GM12878 (cell line): Measurements from ENCODE around the gene DRD2. TPM values are rescaled to one million over a fixed set of nuclear protein-coding genes. Genes with fewer than 3 reads are reported as not detected.

Experiments used
- ATAC-seq: fragments of 200-7000 bp; cut with Tn5 transposase; 3 replicates; pipeline ENCODE4 v1.9.1; 2020; ENCODE audit warnings: mild to moderate bottlenecking, moderate library complexity
- BruUV-seq: library from RNA; stranded (reverse); fragments of 400-500 nt; replicated peaks from 2 replicates; lab custom pipeline; 2021; lab: Mats Ljungman, UMichigan
- CTCF ChIA-PET: fragments of 300-600 bp; sonication (Branson Sonifier 250); formaldehyde crosslinking; extraction: SDS; loops from one replicate; lab custom pipeline; 2021; ENCODE audit warnings: inconsistent platforms; lab: Yijun Ruan, JAX
- POLR2A ChIA-PET: fragments of 350-600 bp; formaldehyde crosslinking; extraction: SDS; loops from one replicate; lab custom pipeline; 2021; ENCODE audit warnings: inconsistent platforms; lab: Charles Lee
- RAD21 ChIA-PET: fragments of 300-600 bp; sonication (Branson Sonifier 250); formaldehyde crosslinking; loops from one replicate; lab custom pipeline; 2023; ENCODE audit warnings: antibody characterized with exemption; ENCODE audit not compliant: unreplicated experiment; lab: Charles Lee
- SMC1A ChIA-PET: fragments of 300-600 bp; sonication (Branson Sonifier 250); formaldehyde crosslinking; loops from one replicate; lab custom pipeline; 2023; ENCODE audit not compliant: unreplicated experiment, uncharacterized antibody; lab: Charles Lee
- DNase-seq: peaks from one replicate; pipeline ENCODE4 v3.0.0-alpha.2; 2011; ENCODE audit warnings: low read depth, low spot score
- FAIRE-seq: peaks from 3 replicates; lab custom pipeline; 2011; peaks lifted over from hg19 to GRCh38; lab: Jason Lieb, UNC
- H2AFZ ChIP-seq: 2 replicates; pipeline ENCODE4 v1.6.0; 2011; ENCODE audit warnings: low read depth, low read length, control low read depth; ENCODE audit not compliant: control insufficient read depth
- H3K27ac ChIP-seq: 2 replicates; pipeline ENCODE4 v1.5.1; 2011; ENCODE audit warnings: control low read depth; ENCODE audit not compliant: control insufficient read depth, insufficient read depth
- H3K27me3 ChIP-seq, 2 experiments: replicated peaks in 1 of 2; 2 replicates each; pipeline versions ENCODE4 v1.6.0 to v1.6.1; 2011; ENCODE audit warnings: low read length in 1 of 2; ENCODE audit not compliant: control insufficient read depth in 2 of 2, insufficient read depth in 2 of 2
- H3K36me3 ChIP-seq, 2 experiments: 2 replicates each; pipeline ENCODE4 v1.5.1; 2011; ENCODE audit warnings: low read length in 1 of 2; ENCODE audit not compliant: control insufficient read depth in 2 of 2, insufficient read depth in 2 of 2
- H3K4me1 ChIP-seq: 2 replicates; pipeline ENCODE4 v1.6.1; 2011; ENCODE audit warnings: mild to moderate bottlenecking, low read length, moderate library complexity, mixed read lengths; ENCODE audit not compliant: control insufficient read depth, insufficient read depth
- H3K4me2 ChIP-seq: 2 replicates; pipeline ENCODE4 v1.6.0; 2011; ENCODE audit warnings: control low read depth; ENCODE audit not compliant: control insufficient read depth, insufficient read depth
- H3K4me3 ChIP-seq: fragments of 200-600 bp; sonication (generic); 2 replicates; pipeline ENCODE4 v1.5.1; 2016
- H3K79me2 ChIP-seq: 2 replicates; pipeline ENCODE4 v1.6.0; 2011; ENCODE audit warnings: low read length; ENCODE audit not compliant: control insufficient read depth, insufficient read depth
- H3K9ac ChIP-seq: 2 replicates; pipeline ENCODE4 v1.8.0; 2011; ENCODE audit warnings: low read length, control low read depth, mixed read lengths; ENCODE audit not compliant: control insufficient read depth, insufficient read depth
- H3K9me3 ChIP-seq: replicated peaks from 3 replicates; pipeline ENCODE4 v1.5.1; 2011; ENCODE audit warnings: mild to moderate bottlenecking, low read length; ENCODE audit not compliant: control insufficient read depth, insufficient read depth
- H4K20me1 ChIP-seq: 2 replicates; pipeline ENCODE4 v1.6.0; 2011; ENCODE audit not compliant: control insufficient read depth, insufficient read depth
- ATF7 ChIP-seq: fragments of 450-650 bp; IDR thresholded peaks from 2 replicates; pipeline ENCODE4 v1.6.1; 2016; ENCODE audit warnings: low read depth, mild to moderate bottlenecking
- BHLHE40 ChIP-seq, 2 experiments: fragments of 450-650 bp in 1 of 2; IDR thresholded peaks; 2 replicates each; pipeline ENCODE4 v1.6.1; 2011 to 2017; ENCODE audit warnings: low read depth in 2 of 2, borderline replicate concordance in 1 of 2, improper control_type of control experiment in 1 of 2, low read length in 1 of 2, mild to moderate bottlenecking in 1 of 2
- DPF2 ChIP-seq: fragments of 450-650 bp; IDR thresholded peaks from 2 replicates; pipeline ENCODE4 v1.6.1; 2017; ENCODE audit warnings: mild to moderate bottlenecking
- ELK1 ChIP-seq: IDR thresholded peaks from 2 replicates; pipeline ENCODE4 v1.6.1; 2012; ENCODE audit warnings: low read depth, low read length, improper control_type of control experiment
- ETV6 ChIP-seq, 2 experiments: fragments of 450-650 bp in 1 of 2; IDR thresholded peaks in 1 of 2; conservative IDR thresholded peaks in 1 of 2; 2 replicates each; pipeline ENCODE4 v1.6.1; 2014; ENCODE audit warnings: antibody characterized with exemption in 1 of 2, borderline replicate concordance in 1 of 2, low read depth in 1 of 2, mild to moderate bottlenecking in 1 of 2, moderate library complexity in 1 of 2
- HCFC1 ChIP-seq: fragments of 150-350 bp; IDR thresholded peaks from 2 replicates; pipeline ENCODE4 v1.6.1; 2014; ENCODE audit warnings: low read length
- HDAC2 ChIP-seq: fragments of 200-600 bp; sonication (generic); IDR thresholded peaks from 2 replicates; pipeline ENCODE4 v1.6.1; 2017
- IKZF2 ChIP-seq, 2 experiments: fragments of 450-650 bp; IDR thresholded peaks; 2 replicates each; pipeline ENCODE4 v1.6.1; 2017; ENCODE audit warnings: mild to moderate bottlenecking in 2 of 2, moderate library complexity in 2 of 2
- MXI1 ChIP-seq: fragments of 150-350 bp; IDR thresholded peaks from 2 replicates; pipeline ENCODE4 v1.6.1; 2011; ENCODE audit warnings: low read depth, mild to moderate bottlenecking, inconsistent platforms, low read length, improper control_type of control experiment
- MYC ChIP-seq: IDR thresholded peaks from 2 replicates; pipeline ENCODE4 v1.6.1; 2011; ENCODE audit warnings: mild to moderate bottlenecking, low read length, moderate library complexity, inconsistent platforms; ENCODE audit not compliant: insufficient read depth, insufficient replicate concordance, insufficient read length, severe bottlenecking
- NRF1 ChIP-seq: conservative IDR thresholded peaks from 2 replicates; pipeline ENCODE4 v1.6.1; 2011; ENCODE audit warnings: mild to moderate bottlenecking, low read depth, low read length, improper control_type of control experiment
- RELA ChIP-seq: fragments of 450-650 bp; IDR thresholded peaks from 2 replicates; pipeline ENCODE4 v1.8.0; 2014; ENCODE audit warnings: borderline replicate concordance; ENCODE audit not compliant: partially characterized antibody
- RUNX3 ChIP-seq: IDR thresholded peaks from 2 replicates; pipeline ENCODE4 v1.6.1; 2012; ENCODE audit warnings: low read length, inconsistent platforms
- ZBED1 ChIP-seq: IDR thresholded peaks from 2 replicates; pipeline ENCODE4 v1.6.1; 2016; ENCODE audit warnings: borderline replicate concordance
- ZNF217 ChIP-seq: fragments of 450-650 bp; IDR thresholded peaks from 2 replicates; pipeline ENCODE4 v1.6.1; 2017; ENCODE audit warnings: antibody characterized with exemption, mild to moderate bottlenecking
- ZNF274 ChIP-seq: IDR thresholded peaks from one replicate; pipeline ENCODE4 v1.8.0; 2011; ENCODE audit not compliant: insufficient read length, insufficient read depth
- ZNF384 ChIP-seq: IDR thresholded peaks from 2 replicates; pipeline ENCODE4 v1.6.1; 2012; ENCODE audit warnings: low read depth, mild to moderate bottlenecking, low read length, improper control_type of control experiment, borderline replicate concordance
- ZZZ3 ChIP-seq: IDR thresholded peaks from 2 replicates; pipeline ENCODE4 v1.6.1; 2011; ENCODE audit warnings: low read depth; ENCODE audit not compliant: control insufficient read depth, insufficient read length
- WGBS: methylation state at CpG from one replicate; pipeline ENCODE4 v1.1.6; 2016; ENCODE audit warnings: low lambda C conversion rate; ENCODE audit not compliant: insufficient replicate concordance, insufficient coverage; ENCODE audit errors: missing lambda C conversion rate; 5-methylcytosine and 5-hydroxymethylcytosine counted together
- in situ Hi-C: fragments of 300-500 bp; cut with MboI; formaldehyde crosslinking; loops from 9 replicates; pipeline ENCODE4 v1.14.3; 2018; ENCODE audit warnings: mixed read lengths
- intact Hi-C: fragments of 100-400 bp; cut with micrococcal nuclease; formaldehyde crosslinking; loops from one replicate; pipeline ENCODE4 v1.14.2; 2022; ENCODE audit not compliant: unreplicated experiment
- polyA plus RNA-seq, 11 experiments: library from polyadenylated mRNA; depleted of rRNA in 4 of 11; unstranded in 6 of 11; stranded (reverse) in 5 of 11; fragments of >200 nt; fragmentation: Nextera tagmentation in 4 of 11; fragmentation: Illumina TruSeq in 1 of 11; extraction: Ambion mirVana in 4 of 11; extraction: Trizol in 1 of 11; gene quantifications; 1 replicate in 1 of 11; 2 replicates in 10 of 11; pipeline versions ENCODE4 v1.2.1 to v1.2.3, GENCODE V29; 2011 to 2016; ENCODE audit warnings: inconsistent platforms in 2 of 11, missing spikeins in 2 of 11, low read depth in 1 of 11
- total RNA-seq, 4 experiments: library from RNA; depleted of rRNA in 3 of 4; stranded (reverse); fragments of >200 nt in 3 of 4; fragmentation: Illumina TruSeq in 1 of 4; extraction: Trizol in 1 of 4; gene quantifications; 2 replicates each; pipeline versions ENCODE4 v1.2.1 to v1.2.3, GENCODE V29; 2013 to 2021

DRD2 gene
- total and polyA plus RNA-seq, 10 of the 15 experiments (the other 5 are each of a cell fraction or from before 2014, with no cell fraction given): not detected

- BruUV-seq: no TSS peak
- no peaks in the 10 kb centered on the region for H3K9me3 ChIP-seq
- no peak overlapping the region for H2AFZ ChIP-seq
- TF ChIP-seq ZNF217 (no peak), HCFC1 (no peak)
- ChIA-PET SMC1A (no interaction called here), RAD21 (no interaction called here), POLR2A (no interaction called here), CTCF (no interaction called here)
- H3K79me2 ChIP-seq: no peaks in the 10 kb centered on the region
- FAIRE-seq: no peak
- no peak overlapping the region for H3K9ac ChIP-seq
- no peaks in the 10 kb centered on the region; the same call in 1 of the 2 replicates for H4K20me1 ChIP-seq
- no peak for DNase-seq
- no peaks in the 10 kb centered on the region for H3K4me1 ChIP-seq
- 0% methylated on average over 3 of the region's 3 CpGs for WGBS
- intact Hi-C loops: no loop called here
- in situ Hi-C loops: no loop called here
- H3K36me3 ChIP-seq: no peaks in the 10 kb centered on the region
- no peak overlapping the region for H3K4me3 ChIP-seq
- no peak overlapping the region for H3K4me2 ChIP-seq
- ATAC-seq: no peak
- H3K27me3 ChIP-seq: peaks cover 0 to 3% of the 10 kb centered on the region in 2 experiments; a peak in 2 of 4 replicates
- H3K27ac ChIP-seq: no peak overlapping the region
These were observed 68.0 kb downstream of the DRD2 start for GRCh38 chr11:113407163-113407562.

GRCh38 chr11:113405724-113406478 lies 69.3 kb downstream of the DRD2 start:
- H3K4me3 ChIP-seq: no peak overlapping the region
- peaks cover 0 to 3% of the 10 kb centered on the region in 2 experiments; a peak in 1 of 4 replicates for H3K27me3 ChIP-seq
- BruUV-seq: no TSS peak
- ATAC-seq (no peak), FAIRE-seq (no peak), DNase-seq (no peak)
- H3K4me1 ChIP-seq: no peaks in the 10 kb centered on the region
- no peaks in the 10 kb centered on the region for H3K79me2 ChIP-seq
- SMC1A ChIA-PET: no interaction called here
- RAD21 ChIA-PET: no interaction called here
- no peak overlapping the region for H2AFZ ChIP-seq
- H3K9ac ChIP-seq: no peak overlapping the region
- no peaks in the 10 kb centered on the region for H3K9me3 ChIP-seq
- WGBS: 24% methylated on average over 7 of the region's 7 CpGs
- CTCF ChIA-PET: no interaction called here
- no peak overlapping the region for H3K4me2 ChIP-seq
- intact Hi-C loops: no loop called here
- POLR2A ChIA-PET: no interaction called here
- H3K27ac ChIP-seq: no peak overlapping the region
- in situ Hi-C loops: no loop called here
- no peaks in the 10 kb centered on the region; the same call in 1 of the 2 replicates for H4K20me1 ChIP-seq
- no peaks in the 10 kb centered on the region for H3K36me3 ChIP-seq
- TF ChIP-seq BHLHE40 (IDR thresholded peaks at IDR 0.05; ENCODE audit: borderline replicate concordance in 1 of 2, low read depth in 2 of 2, low read length in 1 of 2): no peak
- TF ChIP-seq ELK1: no peak
- no peak for TF ChIP-seq NRF1
- no peak for TF ChIP-seq MYC
- no peak for TF ChIP-seq ZBED1
- TF ChIP-seq ETV6 (conservative IDR thresholded peaks at IDR 0.05 in 1 of 2, IDR thresholded peaks at IDR 0.05 in 1 of 2; ENCODE audit: borderline replicate concordance in 1 of 2, low read depth in 1 of 2): no peak
- TF ChIP-seq HDAC2: no peak
- no peak for TF ChIP-seq ZNF384
- no peak for TF ChIP-seq IKZF2 (IDR thresholded peaks at IDR 0.05)
- TF ChIP-seq MXI1: no peak
- no peak for TF ChIP-seq ATF7
- TF ChIP-seq RELA: no peak
- TF ChIP-seq ZZZ3: no peak
- no peak for TF ChIP-seq DPF2
- no peak for TF ChIP-seq ZNF274
- no peak for TF ChIP-seq RUNX3
